ENCODE measurements around the gene ASGR2.

- TF ChIP-seq, protein P1, sequence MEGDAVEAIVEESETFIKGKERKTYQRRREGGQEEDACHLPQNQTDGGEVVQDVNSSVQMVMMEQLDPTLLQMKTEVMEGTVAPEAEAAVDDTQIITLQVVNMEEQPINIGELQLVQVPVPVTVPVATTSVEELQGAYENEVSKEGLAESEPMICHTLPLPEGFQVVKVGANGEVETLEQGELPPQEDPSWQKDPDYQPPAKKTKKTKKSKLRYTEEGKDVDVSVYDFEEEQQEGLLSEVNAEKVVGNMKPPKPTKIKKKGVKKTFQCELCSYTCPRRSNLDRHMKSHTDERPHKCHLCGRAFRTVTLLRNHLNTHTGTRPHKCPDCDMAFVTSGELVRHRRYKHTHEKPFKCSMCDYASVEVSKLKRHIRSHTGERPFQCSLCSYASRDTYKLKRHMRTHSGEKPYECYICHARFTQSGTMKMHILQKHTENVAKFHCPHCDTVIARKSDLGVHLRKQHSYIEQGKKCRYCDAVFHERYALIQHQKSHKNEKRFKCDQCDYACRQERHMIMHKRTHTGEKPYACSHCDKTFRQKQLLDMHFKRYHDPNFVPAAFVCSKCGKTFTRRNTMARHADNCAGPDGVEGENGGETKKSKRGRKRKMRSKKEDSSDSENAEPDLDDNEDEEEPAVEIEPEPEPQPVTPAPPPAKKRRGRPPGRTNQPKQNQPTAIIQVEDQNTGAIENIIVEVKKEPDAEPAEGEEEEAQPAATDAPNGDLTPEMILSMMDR (IDR thresholded peaks at IDR 0.05; ENCODE audit: insufficient read depth, low read length) = no peak
- TF ChIP-seq POLR2AphosphoS5 (IDR thresholded peaks at IDR 0.05; ENCODE audit: low read depth) = no peak
- TF ChIP-seq, protein P2, sequence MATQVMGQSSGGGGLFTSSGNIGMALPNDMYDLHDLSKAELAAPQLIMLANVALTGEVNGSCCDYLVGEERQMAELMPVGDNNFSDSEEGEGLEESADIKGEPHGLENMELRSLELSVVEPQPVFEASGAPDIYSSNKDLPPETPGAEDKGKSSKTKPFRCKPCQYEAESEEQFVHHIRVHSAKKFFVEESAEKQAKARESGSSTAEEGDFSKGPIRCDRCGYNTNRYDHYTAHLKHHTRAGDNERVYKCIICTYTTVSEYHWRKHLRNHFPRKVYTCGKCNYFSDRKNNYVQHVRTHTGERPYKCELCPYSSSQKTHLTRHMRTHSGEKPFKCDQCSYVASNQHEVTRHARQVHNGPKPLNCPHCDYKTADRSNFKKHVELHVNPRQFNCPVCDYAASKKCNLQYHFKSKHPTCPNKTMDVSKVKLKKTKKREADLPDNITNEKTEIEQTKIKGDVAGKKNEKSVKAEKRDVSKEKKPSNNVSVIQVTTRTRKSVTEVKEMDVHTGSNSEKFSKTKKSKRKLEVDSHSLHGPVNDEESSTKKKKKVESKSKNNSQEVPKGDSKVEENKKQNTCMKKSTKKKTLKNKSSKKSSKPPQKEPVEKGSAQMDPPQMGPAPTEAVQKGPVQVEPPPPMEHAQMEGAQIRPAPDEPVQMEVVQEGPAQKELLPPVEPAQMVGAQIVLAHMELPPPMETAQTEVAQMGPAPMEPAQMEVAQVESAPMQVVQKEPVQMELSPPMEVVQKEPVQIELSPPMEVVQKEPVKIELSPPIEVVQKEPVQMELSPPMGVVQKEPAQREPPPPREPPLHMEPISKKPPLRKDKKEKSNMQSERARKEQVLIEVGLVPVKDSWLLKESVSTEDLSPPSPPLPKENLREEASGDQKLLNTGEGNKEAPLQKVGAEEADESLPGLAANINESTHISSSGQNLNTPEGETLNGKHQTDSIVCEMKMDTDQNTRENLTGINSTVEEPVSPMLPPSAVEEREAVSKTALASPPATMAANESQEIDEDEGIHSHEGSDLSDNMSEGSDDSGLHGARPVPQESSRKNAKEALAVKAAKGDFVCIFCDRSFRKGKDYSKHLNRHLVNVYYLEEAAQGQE (IDR thresholded peaks at IDR 0.05; ENCODE audit: insufficient replicate concordance, low read depth) = no peak
Observed at GRCh38 chr17:7111784-7112509, 2.7 kb downstream of the ASGR2 start.

All from HL-60 (cell line).